Left ventricle myocardium inferior (tissue), 1 donor: Measurements from ENCODE around the gene SEC14L5. TPM values are rescaled to one million over a fixed set of nuclear protein-coding genes. Genes with fewer than 3 reads are reported as not detected.

Source experiments
- DNase-seq: peaks from one replicate; pipeline ENCODE4 v3.0.0-alpha.2; 2020
- H3K27ac ChIP-seq: fragments of 200-600 bp; replicated peaks from 2 replicates; pipeline ENCODE4 v1.8.0; 2021
- H3K27me3 ChIP-seq: fragments of 200-600 bp; 2 replicates; pipeline ENCODE4 v1.8.0; 2021; ENCODE audit warnings: low read depth
- H3K36me3 ChIP-seq: fragments of 200-600 bp; 2 replicates; pipeline ENCODE4 v1.8.0; 2021
- H3K4me1 ChIP-seq: fragments of 200-600 bp; 2 replicates; pipeline ENCODE4 v1.8.0; 2021
- H3K4me3 ChIP-seq: fragments of 200-600 bp; 2 replicates; pipeline ENCODE4 v1.8.0; 2021; ENCODE audit warnings: mild to moderate bottlenecking, moderate library complexity
- H3K9me3 ChIP-seq: fragments of 200-600 bp; replicated peaks from 2 replicates; pipeline ENCODE4 v1.8.0; 2021
- intact Hi-C: fragments of 100-400 bp; cut with micrococcal nuclease; formaldehyde crosslinking; loops from one replicate; pipeline ENCODE4 v1.11.0; 2022
- total RNA-seq: library from RNA; stranded (reverse); fragmentation: NEBNext Ultra II Directional; extraction: Animal tissue kit (Norgen Biotek cat#: 25700); gene quantifications from one replicate; pipeline ENCODE4 v1.2.1, GENCODE V29; 2021
- TF ChIP-seq, protein P1 (sequence below): fragments of 200-600 bp; IDR thresholded peaks from 2 replicates; pipeline ENCODE4 v1.8.0; 2021; ENCODE audit warnings: antibody characterized with exemption, mild to moderate bottlenecking, borderline replicate concordance
- donor health status: DM: no; HTN: yes; CAD: no; lungs with severe emphysema.

Gene SEC14L5
- total RNA-seq, 1 donor from 2014 or later: 15.5 TPM

GRCh38 chr16:5031601-5032000 lies 73.5 kb downstream of the SEC14L5 start:
- Histone ChIP-seq H3K4me1 (peaks cover 34% of the 10 kb centered on the region), H3K36me3 (peaks cover 22% of the 10 kb centered on the region), H3K9me3 (no peaks in the 10 kb centered on the region), H3K4me3 (no peak overlapping the region), H3K27ac (no peak overlapping the region), H3K27me3 (no peaks in the 10 kb centered on the region)
- intact Hi-C loops: no loop called here
- DNase-seq: no peak
- TF ChIP-seq, protein P1, sequence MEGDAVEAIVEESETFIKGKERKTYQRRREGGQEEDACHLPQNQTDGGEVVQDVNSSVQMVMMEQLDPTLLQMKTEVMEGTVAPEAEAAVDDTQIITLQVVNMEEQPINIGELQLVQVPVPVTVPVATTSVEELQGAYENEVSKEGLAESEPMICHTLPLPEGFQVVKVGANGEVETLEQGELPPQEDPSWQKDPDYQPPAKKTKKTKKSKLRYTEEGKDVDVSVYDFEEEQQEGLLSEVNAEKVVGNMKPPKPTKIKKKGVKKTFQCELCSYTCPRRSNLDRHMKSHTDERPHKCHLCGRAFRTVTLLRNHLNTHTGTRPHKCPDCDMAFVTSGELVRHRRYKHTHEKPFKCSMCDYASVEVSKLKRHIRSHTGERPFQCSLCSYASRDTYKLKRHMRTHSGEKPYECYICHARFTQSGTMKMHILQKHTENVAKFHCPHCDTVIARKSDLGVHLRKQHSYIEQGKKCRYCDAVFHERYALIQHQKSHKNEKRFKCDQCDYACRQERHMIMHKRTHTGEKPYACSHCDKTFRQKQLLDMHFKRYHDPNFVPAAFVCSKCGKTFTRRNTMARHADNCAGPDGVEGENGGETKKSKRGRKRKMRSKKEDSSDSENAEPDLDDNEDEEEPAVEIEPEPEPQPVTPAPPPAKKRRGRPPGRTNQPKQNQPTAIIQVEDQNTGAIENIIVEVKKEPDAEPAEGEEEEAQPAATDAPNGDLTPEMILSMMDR: no peak

DNA sequence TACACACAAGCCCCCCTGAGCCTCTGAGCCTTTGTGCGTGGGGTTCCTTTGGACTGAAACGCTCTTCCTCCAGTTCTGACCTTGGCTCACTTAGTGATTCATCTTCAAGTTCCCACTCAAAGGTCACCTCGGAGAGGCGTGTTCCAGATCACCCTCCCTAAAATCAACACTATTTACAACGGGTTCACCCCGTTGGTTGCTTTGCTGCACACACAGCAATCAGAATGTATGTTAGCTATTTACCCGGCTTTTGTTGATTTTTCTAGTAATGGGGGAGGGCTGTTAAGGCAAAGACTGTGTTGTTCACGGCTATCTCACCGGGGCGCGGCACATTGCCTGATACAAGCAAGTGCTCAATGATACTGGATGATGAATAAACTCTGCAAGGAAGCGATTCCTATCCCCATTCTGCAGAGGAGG lies 74.6 kb downstream of the SEC14L5 start:
- intact Hi-C loops: no loop called here
- peaks cover 34% of the 10 kb centered on the region for H3K4me1 ChIP-seq
- no peaks in the 10 kb centered on the region for H3K9me3 ChIP-seq
- H3K27me3 ChIP-seq: no peaks in the 10 kb centered on the region
- peak overlapping the region; percentile 99 for H3K4me3 ChIP-seq
- H3K27ac ChIP-seq: no peak overlapping the region
- TF ChIP-seq, protein P1: no peak
- no peak for DNase-seq
- H3K36me3 ChIP-seq: peaks cover 18% of the 10 kb centered on the region

GRCh38 chr16:5033256-5034166 lies 75.4 kb downstream of the SEC14L5 start, which contains the start of gene NAGPA:
NAGPA (minus strand) TSS chr16:5033935; CDS start chr16:5033914, 21 bp downstream.
- Histone ChIP-seq H3K4me3 (peak within 1 kb of the TSS; percentile 99), H3K9me3 (no peaks in the 10 kb centered on the region), H3K36me3 (peaks cover 15% of the 10 kb centered on the region), H3K4me1 (peaks cover 34% of the 10 kb centered on the region), H3K27me3 (no peaks in the 10 kb centered on the region), H3K27ac (peak within 1 kb of the TSS; percentile 80)
- TF ChIP-seq, protein P1: no peak
- intact Hi-C loops: no loop called here
- DNase-seq: peak; percentile 91

DNA sequence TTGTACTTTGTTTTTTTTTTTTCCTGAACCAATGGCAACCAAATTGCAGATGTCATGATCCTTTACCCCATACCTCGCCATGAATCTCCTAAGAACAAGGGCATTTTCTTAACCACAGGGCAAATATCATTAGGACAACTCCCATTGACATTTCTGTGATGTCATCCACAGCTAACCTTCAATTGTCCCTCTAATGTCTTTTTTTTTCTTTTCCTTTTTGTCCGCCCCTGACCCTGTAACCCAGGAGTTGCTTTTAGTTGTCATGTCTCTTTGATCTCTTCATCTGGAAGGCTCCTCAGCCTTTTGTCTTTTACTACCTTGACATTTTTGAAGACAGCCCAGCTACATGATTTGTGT lies 76.0 kb downstream of the SEC14L5 start:
- Histone ChIP-seq H3K4me3 (peak overlapping the region; percentile 99), H3K36me3 (peaks cover 12% of the 10 kb centered on the region), H3K4me1 (peaks cover 34% of the 10 kb centered on the region), H3K27ac (peak overlapping the region; percentile 80), H3K27me3 (no peaks in the 10 kb centered on the region), H3K9me3 (no peaks in the 10 kb centered on the region)
- DNase-seq: no peak
- intact Hi-C loops: no loop called here
- TF ChIP-seq, protein P1: no peak

DNA sequence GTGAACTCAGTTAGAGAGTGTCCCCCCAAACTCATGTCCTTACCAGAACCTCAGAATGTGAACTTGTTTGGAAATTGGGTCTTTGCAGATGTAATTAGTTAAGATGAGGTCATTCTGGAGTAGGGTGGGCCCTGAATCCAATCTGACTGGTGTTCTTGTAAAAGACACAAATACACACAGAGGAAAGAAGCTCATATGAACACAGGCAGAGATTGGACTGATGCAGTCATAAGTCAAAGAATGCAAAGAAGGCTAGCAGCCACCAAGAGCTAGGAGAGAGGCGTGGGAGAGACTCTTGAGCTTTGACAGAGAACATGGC lies 77.7 kb downstream of the SEC14L5 start:
- no peaks in the 10 kb centered on the region for H3K36me3 ChIP-seq
- no peak overlapping the region for H3K27ac ChIP-seq
- no peaks in the 10 kb centered on the region for H3K27me3 ChIP-seq
- intact Hi-C loops: no loop called here
- H3K9me3 ChIP-seq: no peaks in the 10 kb centered on the region
- no peak overlapping the region for H3K4me3 ChIP-seq
- no peak for DNase-seq
- TF ChIP-seq, protein P1: no peak
- H3K4me1 ChIP-seq: peaks cover 34% of the 10 kb centered on the region
